HG02852 (cell line): ENCODE results near the gene PGAP6.
"Not testable (repeated sequence)": the region's sequence is repeated elsewhere in the genome, so short reads cannot be mapped to it uniquely, and the experiment has no call there.

ENCODE experiments used
- ATAC-seq: cut with Tn5 transposase; IDR thresholded peaks from one replicate; pipeline ENCODE4 v1.9.1; 2021; ENCODE audit warnings: mild to moderate bottlenecking, moderate library complexity; ENCODE audit not compliant: unreplicated experiment

PGAP6 gene

GRCh38 chr16:381789-382717 lies at the start of gene PGAP6:
Gene PGAP6, minus strand, starts transcription at chr16:381978. Its CDS starts 157 bp downstream, at chr16:381821.
- ATAC-seq = no peak

DNA sequence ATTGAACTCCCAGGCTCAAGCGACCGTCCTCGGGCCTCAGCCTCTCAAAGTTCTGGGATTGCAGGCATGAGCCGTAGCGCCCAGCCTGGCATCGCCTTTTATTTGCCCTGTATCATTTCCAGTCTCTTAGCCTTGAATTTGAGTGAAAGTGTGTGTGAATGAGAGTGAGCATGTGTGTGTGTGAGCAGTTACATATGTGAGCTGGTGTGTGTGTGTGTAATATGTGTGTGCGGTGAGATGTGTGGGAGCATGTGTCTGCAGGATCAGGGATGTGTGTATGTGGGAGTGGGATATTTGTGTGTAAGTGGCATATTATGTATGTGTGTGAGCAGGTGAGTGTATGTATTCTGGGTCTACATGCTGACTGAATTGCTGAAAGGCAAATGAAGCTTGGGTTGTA lies 49.1 kb upstream of the PGAP6 start:
- no peak for ATAC-seq

- ATAC-seq = no peak
These were observed 45.5 kb upstream of the PGAP6 start for GRCh38 chr16:427250-427649.

DNA sequence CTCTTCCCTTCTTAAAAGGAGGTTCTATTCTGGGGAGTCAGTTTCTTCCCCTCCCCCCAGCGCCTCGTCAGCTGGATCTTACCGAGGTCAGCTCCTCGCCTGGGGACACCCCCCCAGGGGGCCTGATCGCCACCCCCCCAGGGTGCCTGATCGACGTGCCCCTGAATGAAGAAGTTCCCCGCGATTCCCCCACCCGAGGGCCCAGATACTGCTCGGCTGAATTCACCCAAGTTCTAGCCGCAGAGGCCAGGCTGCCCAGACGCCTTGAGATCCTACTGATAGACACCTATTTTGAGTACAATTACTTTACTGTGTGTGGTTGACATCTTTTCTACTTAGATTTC lies 45.1 kb upstream of the PGAP6 start:
- ATAC-seq = no peak

GRCh38 chr16:426115-426905 lies 44.5 kb upstream of the PGAP6 start:
- no peak for ATAC-seq

DNA sequence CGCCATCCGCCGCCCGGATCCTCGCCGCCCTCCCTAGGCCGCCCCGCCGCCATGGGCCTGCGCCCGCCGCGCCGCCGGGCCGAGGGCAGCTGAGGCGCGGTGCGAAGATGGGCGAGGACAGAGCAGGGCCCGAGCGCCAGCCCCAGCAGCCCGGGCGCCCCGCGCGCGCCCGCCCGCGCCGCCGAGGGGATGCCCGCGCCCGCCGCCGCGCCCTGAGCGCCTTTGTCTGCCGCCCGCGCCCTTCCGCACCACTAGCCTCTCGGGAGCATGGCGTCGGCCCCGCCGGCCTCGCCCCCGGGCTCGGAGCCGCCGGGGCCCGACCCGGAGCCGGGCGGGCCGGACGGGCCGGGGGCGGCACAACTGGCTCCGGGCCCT lies 43.9 kb upstream of the PGAP6 start:
- ATAC-seq = peak; percentile 44

DNA sequence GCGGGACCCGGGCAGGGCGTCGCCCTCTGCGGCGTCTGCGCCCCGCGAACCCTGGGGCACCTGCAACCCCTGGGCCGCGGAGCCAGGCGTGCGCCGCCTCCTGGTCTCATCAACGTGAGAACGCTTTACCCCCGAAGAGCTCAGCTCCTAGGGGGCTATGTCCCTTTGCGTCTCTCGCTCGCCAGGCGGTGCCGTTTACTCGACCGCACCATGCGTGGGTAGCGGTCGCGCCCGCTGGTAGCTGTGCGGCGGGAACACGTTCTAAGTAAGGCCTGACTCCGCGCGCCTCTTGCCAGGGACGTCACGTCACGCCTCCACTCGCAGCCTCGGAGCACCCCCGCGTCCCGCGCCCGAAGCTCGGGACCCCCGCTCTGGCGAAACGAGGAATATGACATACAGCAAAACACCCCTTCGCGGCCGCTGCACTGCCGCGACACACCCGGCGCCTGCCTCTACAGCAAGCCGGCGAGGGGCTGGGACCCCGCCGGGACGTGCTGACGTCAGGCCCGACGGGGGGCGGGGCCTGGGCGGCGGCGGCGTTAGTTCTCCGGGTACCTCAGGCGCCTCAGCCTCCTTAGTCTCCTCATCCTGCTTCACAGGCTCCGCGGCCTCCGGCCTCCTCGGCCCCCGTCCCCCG lies 43.4 kb upstream of the PGAP6 start, which contains the start of gene RAB11FIP3:
Gene RAB11FIP3 (plus strand): TSS at position 568 of the 637 bp plus-strand sequence. CDS start 358 bp downstream, outside the sequence.
- ATAC-seq = peak; percentile 86

DNA sequence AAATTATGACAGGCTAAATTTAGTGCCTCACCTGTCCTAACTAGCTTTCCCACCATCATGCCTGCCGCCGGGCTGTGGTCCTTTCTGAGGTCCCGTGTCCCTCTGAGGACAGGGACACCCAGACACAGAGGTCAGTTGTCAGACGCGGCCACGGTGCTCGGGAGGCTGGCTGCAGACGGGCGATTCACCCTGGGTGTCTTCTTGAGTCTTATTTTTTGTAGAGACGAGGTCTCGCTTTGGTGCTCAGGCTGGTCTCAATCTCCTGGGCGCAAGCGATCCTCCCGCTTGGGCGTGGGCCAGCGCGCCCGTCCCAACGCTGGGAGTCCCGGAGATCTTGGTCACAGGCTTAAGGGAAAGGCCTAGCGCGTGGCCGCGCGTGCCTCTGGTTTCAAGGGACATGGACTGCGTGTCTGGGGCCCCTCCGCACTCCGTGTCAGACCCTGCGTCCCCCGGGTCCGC lies 42.9 kb upstream of the PGAP6 start:
- no peak for ATAC-seq

DNA sequence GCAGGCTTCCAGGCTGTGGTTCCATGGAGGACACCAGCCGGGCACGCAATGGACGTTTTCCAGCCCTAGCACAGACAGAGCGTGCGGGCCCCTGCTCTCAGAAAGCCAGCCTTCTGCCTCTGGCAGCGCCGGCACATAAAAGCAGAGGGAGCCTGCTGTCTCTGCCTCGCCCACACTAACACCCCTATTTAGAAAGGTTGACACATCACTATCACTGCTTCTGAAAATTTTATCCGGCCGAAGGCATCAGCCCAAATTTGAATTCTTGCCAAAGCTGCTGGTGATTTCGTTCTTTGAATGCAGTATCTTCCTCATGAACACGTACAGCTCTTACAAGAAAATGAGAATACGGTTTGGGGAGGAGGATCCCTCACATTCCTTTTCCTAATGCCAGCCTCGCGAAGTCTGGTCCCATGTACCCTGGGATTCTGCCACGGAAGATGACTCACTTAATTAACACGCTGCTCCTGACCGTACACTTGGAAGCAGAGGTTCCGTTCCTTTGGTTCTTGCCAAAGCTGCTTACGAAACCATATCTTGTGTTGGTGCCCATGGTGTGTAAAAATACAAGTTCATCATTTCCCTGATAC lies 42.4 kb upstream of the PGAP6 start:
- ATAC-seq = no peak

DNA sequence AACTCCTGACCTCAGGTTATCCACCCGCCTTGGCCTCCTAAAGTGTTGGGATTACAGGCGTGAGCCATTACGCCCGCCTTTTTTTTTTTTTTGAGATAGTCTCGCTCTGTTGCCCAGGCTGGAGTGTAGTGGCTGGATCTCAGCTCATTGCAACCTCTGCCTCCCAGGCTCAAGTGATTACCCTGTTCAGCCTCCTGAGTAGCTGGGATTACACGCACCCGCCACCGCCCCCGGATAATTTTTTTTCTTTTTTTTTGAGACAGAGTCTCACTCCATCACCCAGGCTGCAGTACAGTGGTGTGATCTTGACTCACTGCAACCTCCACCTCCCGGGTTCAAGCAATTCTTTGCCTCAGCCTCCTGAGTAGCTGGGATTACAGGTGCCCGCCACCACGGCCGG lies 40.4 kb upstream of the PGAP6 start:
- ATAC-seq = not testable (repeated sequence)

GRCh38 chr16:415170-415498 lies 33.4 kb upstream of the PGAP6 start:
- ATAC-seq = not testable (repeated sequence)

DNA sequence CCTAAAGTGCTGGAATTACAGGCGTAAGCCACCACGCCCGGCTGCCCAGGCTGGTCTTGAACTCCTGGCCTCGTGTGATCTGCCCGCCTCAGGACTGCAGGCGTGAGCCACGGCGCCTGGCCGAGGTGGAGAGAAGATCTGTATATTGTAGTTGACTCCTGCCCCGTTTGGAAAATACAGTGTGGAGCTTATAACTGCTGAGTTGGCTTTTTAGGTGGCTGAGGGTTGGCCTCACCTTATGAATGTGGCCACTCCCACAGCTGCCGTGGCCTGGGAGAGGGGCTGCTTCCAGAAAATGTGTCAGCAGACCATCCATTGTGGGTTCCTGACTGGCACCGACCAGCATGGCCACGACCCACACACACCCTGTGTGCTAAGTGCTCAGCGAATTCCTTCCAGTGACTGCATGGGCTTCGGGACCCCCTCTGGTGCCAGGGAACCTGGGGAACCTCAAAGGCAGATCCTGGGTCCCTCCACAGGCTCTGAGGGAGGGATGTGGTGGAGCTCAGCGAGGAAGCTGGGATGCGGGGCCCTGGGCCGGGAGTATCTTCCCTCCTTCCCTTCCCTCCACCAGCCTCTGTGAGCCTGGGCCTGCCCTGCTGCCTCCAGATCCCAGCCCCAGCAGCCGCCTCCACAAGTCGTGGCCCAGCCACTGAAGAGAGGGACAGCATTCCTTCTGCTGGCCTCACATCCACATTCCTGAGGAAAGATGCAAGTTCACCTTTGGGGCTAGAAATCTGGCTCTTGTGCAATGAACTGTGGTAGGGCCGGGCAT lies 32.8 kb upstream of the PGAP6 start:
- ATAC-seq = no peak

- ATAC-seq = no peak
These were observed 29.9 kb upstream of the PGAP6 start for GRCh38 chr16:411576-412265.

DNA sequence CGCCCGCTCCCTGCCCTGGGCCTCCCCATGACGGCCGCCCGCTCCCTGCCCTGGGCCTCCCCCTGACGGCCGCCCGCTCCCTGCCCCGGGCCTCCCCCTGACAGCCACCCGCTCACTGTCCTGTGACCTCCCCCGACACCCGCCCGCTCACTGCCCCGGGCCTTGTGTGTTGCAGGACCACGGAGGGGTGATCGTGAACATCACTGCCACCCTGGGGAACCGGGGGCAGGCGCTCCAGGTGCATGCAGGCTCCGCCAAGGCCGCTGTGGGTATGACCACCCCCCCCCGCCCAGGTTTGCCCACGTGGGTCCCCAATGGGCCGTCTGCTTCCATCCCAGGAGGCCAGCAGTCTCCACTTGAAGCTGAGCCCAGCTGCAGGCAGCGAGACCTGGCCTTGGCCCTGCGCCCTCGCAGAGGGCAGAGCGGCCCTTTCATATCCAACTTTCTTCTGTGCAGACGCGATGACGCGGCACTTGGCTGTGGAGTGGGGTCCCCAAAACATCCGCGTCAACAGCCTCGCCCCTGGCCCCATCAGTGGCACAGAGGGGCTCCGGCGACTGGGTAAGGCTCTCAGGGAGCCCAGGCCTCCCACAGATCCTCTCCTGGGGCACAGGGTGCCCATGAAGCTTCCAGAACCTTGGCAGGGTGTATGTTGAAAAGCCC lies 28.9 kb upstream of the PGAP6 start:
- ATAC-seq = no peak

DNA sequence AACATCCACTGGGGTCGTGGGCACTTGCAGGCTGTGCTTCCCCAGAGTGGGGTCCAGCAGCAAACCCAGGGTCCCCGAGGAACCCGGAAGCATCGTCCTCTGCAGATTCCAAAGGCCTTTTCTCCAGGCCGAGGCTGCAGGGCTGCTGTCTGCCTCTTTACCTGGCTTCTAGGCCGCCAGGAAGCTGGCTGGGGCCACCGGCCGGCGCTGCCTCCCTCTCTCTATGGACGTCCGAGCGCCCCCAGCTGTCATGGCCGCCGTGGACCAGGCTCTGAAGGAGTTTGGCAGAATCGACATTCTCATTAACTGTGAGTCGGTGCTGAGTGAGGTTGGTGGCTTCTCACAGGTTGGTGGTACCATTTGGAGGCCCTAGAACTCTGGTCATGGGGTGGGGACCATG lies 25.5 kb upstream of the PGAP6 start:
- ATAC-seq = no peak

DNA sequence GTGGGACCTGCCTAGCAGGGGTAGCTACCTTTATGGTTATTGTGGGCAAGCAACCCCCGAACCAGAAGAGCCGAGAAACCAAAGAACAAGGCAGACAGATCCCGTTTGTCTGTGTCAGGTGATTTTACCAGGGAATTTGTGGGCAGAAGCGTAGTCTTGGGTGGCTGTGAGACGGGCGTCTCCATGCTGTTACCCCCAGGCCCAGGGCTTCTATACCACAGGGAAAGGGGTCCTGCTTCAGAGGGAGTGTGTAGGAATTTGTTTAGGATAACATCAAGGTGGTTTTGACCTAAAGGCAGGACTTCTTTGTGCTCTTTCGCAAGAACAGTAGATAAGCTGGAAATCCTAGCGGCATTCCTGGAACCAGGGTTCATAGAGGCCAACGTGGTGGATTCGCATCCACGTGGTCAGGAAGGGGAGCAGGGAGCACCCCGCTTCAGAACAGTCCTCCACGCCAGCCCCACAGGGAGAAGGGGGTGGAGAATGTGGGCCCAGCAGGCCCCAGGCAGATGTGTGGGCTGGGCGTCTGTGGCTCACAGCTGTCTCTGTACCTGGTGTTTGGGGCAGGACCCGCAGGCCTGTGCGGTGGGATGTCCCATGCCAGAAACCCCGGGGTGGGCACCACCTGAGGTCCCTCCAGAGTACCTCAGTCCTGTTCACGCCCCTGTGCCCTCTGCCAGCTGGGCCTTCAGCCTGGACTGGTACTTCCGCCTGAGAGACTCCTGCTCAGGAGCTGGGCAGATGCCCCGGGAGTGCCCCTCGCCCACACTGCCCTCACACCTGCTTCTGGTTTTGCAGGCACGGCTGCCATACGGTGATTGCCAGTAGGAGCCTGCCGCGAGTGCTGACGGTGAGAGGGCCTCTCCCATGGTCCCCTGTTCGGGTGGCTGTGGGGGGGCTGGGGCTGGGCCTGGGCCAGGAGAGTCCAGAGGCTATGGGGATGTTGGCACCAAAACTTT lies 24.0 kb upstream of the PGAP6 start:
- ATAC-seq = no peak

- no peak for ATAC-seq
These were observed 23.3 kb upstream of the PGAP6 start for GRCh38 chr16:404971-405486.
